ENCODE measurements around the gene TMEM8B. TPM values are rescaled to one million over a fixed set of nuclear protein-coding genes. Genes with fewer than 3 reads are reported as not detected.

The TMEM8B gene
- polyA plus RNA-seq, 1 experiment, result 5.6 TPM

- CTCF ChIA-PET, result interaction anchor here (0.7 to 8.0 kb wide), 12 partner anchors 11 to 195 kb away, joined by 3 to 170 read pairs (median 4); partner anchors contain the start of gene NPR2
- no peaks in the 10 kb centered on the region for H3K36me3 ChIP-seq (ENCODE audit: control insufficient read depth, insufficient read depth, low read length)
- H3K27me3 ChIP-seq (ENCODE audit: control insufficient read depth, insufficient read depth, low read length), result peaks cover 2% of the 10 kb centered on the region; the same call in 1 of the 2 replicates
- H3K4me3 ChIP-seq (ENCODE audit: low read depth, low read length), result no peak overlapping the region
- no peak for DNase-seq (ENCODE audit: low read depth)
- no peak for TF ChIP-seq CTCF (IDR thresholded peaks at IDR 0.05; ENCODE audit: insufficient read depth, low read depth, low read length)
- POLR2A ChIA-PET, result interaction anchor here (0.6 to 1.0 kb wide), 2 partner anchors 117 to 564 kb away, joined by 3 read pairs; no protein-coding TSS in a partner anchor
Measured at GRCh38 chr9:35906923-35907699, 78.1 kb downstream of the TMEM8B start.

GRCh38 chr9:35907711-35908503, 78.9 kb downstream of the TMEM8B start:
- H3K27me3 ChIP-seq (ENCODE audit: control insufficient read depth, insufficient read depth, low read length), result no peaks in the 10 kb centered on the region
- CTCF ChIA-PET, result interaction anchor here (1.0 to 8.0 kb wide), 11 partner anchors 12 to 194 kb away, joined by 3 to 170 read pairs (median 4); partner anchors contain the start of gene NPR2
- no peak overlapping the region for H3K4me3 ChIP-seq (ENCODE audit: low read depth, low read length)
- no peak; the same call in 1 of the 2 replicates for TF ChIP-seq CTCF (IDR thresholded peaks at IDR 0.05; ENCODE audit: insufficient read depth, low read depth, low read length)
- POLR2A ChIA-PET, result interaction anchor here (0.5 kb wide), 1 partner anchor 13 kb away, joined by 4 read pairs; no protein-coding TSS in a partner anchor
- DNase-seq (ENCODE audit: low read depth), result no peak
- no peaks in the 10 kb centered on the region for H3K36me3 ChIP-seq (ENCODE audit: control insufficient read depth, insufficient read depth, low read length)

- CTCF ChIA-PET, result interaction anchor here (0.7 to 1.6 kb wide), 2 partner anchors 11 to 37 kb away, joined by 3 to 4 read pairs; no protein-coding TSS in a partner anchor
- Histone ChIP-seq H3K36me3 (ENCODE audit: control insufficient read depth, insufficient read depth, low read length) (no peaks in the 10 kb centered on the region), H3K27me3 (ENCODE audit: control insufficient read depth, insufficient read depth, low read length) (no peaks in the 10 kb centered on the region), H3K4me3 (ENCODE audit: low read depth, low read length) (no peak overlapping the region)
- no peak for TF ChIP-seq CTCF (IDR thresholded peaks at IDR 0.05; ENCODE audit: insufficient read depth, low read depth, low read length)
- POLR2A ChIA-PET, result interaction anchor here (0.5 kb wide), 1 partner anchor 12 kb away, joined by 4 read pairs; no protein-coding TSS in a partner anchor
- DNase-seq (ENCODE audit: low read depth), result no peak
Measured at GRCh38 chr9:35908504-35909125, 79.6 kb downstream of the TMEM8B start.

- Histone ChIP-seq H3K27me3 (ENCODE audit: control insufficient read depth, insufficient read depth, low read length) (no peaks in the 10 kb centered on the region), H3K36me3 (ENCODE audit: control insufficient read depth, insufficient read depth, low read length) (no peaks in the 10 kb centered on the region), H3K4me3 (ENCODE audit: low read depth, low read length) (no peak within 1 kb of the TSS)
- ChIA-PET POLR2A (no interaction called here), CTCF (interaction anchor here (0.7 to 1.6 kb wide), 2 partner anchors 10 to 36 kb away, joined by 3 to 4 read pairs; no protein-coding TSS in a partner anchor)
- TF ChIP-seq CTCF (IDR thresholded peaks at IDR 0.05; ENCODE audit: insufficient read depth, low read depth, low read length), result no peak
- DNase-seq (ENCODE audit: low read depth), result no peak
Measured at GRCh38 chr9:35909274-35909673, 80.2 kb downstream of the TMEM8B start, which contains the start of gene SPAAR. SPAAR (plus strand) TSS chr9:35909490; CDS start chr9:35910464, 974 bp downstream.

Data from BJ (cell line).